CD4-positive, alpha-beta T cell treated with Interleukin-4 for 4 hours (primary cell): ENCODE measurements around the gene DIAPH3.

Source experiments
- DNase-seq: peaks from one replicate; pipeline ENCODE4 v3.0.0-alpha.2; 2020

DIAPH3 gene

GRCh38 chr13:59774491-59774971, 389.2 kb downstream of the DIAPH3 start:
- no peak for DNase-seq

GRCh38 chr13:59771272-59771671, 392.5 kb downstream of the DIAPH3 start:
- no peak for DNase-seq

GRCh38 chr13:59770451-59770850, 393.3 kb downstream of the DIAPH3 start:
- no peak for DNase-seq

GRCh38 chr13:59766236-59766635, 397.5 kb downstream of the DIAPH3 start:
- no peak for DNase-seq

- no peak for DNase-seq
Observed at GRCh38 chr13:59755632-59756290, 408.0 kb downstream of the DIAPH3 start.

GRCh38 chr13:59754411-59754810, 409.3 kb downstream of the DIAPH3 start:
- DNase-seq = no peak

GRCh38 chr13:59750860-59751259, 412.9 kb downstream of the DIAPH3 start:
- no peak for DNase-seq

GRCh38 chr13:59748046-59748445, 415.7 kb downstream of the DIAPH3 start:
- DNase-seq = no peak

- no peak for DNase-seq
Observed at GRCh38 chr13:59747529-59747928, 416.2 kb downstream of the DIAPH3 start.

GRCh38 chr13:59746291-59746962, 417.3 kb downstream of the DIAPH3 start:
- DNase-seq = no peak

GRCh38 chr13:59745392-59745788, 418.3 kb downstream of the DIAPH3 start:
- DNase-seq = no peak

- no peak for DNase-seq
Observed at GRCh38 chr13:59744747-59745391, 418.9 kb downstream of the DIAPH3 start.

- DNase-seq = no peak
Observed at GRCh38 chr13:59743195-59743594, 420.5 kb downstream of the DIAPH3 start.

- no peak for DNase-seq
Observed at GRCh38 chr13:59742467-59742866, 421.3 kb downstream of the DIAPH3 start.

GRCh38 chr13:59738921-59739320, 424.8 kb downstream of the DIAPH3 start:
- DNase-seq = no peak

GRCh38 chr13:59734393-59734792, 429.3 kb downstream of the DIAPH3 start:
- DNase-seq = no peak

GRCh38 chr13:59733744-59734143, 430.0 kb downstream of the DIAPH3 start:
- no peak for DNase-seq

- no peak for DNase-seq
Observed at GRCh38 chr13:59730026-59730425, 433.7 kb downstream of the DIAPH3 start.

- no peak for DNase-seq
Observed at GRCh38 chr13:59728896-59729545, 434.7 kb downstream of the DIAPH3 start.

- no peak for DNase-seq
Observed at GRCh38 chr13:59721926-59722910, 441.5 kb downstream of the DIAPH3 start.

- no peak for DNase-seq
Observed at GRCh38 chr13:59715611-59716010, 448.1 kb downstream of the DIAPH3 start.

- DNase-seq = no peak
Observed at GRCh38 chr13:59710996-59711701, 452.6 kb downstream of the DIAPH3 start.
